Smooth muscle cell (in vitro differentiated cells): Measurements from ENCODE around the gene CTSF. TPM values are rescaled to one million over a fixed set of nuclear protein-coding genes. Genes with fewer than 3 reads are reported as not detected.

ENCODE experiments used
- DNase-seq: peaks from one replicate; lab custom pipeline; 2025; ENCODE audit not compliant: unreplicated experiment; lab: John Stamatoyannopoulos, UW
- H2AFZ ChIP-seq: fragments of 200-600 bp; sonication (generic); 2 replicates; pipeline ENCODE4 v1.6.0; 2016; ENCODE audit warnings: antibody characterized with exemption, low read depth, mild to moderate bottlenecking
- H3F3A ChIP-seq: fragments of 200-600 bp; sonication (generic); 2 replicates; pipeline ENCODE4 v1.6.0; 2017; ENCODE audit warnings: antibody characterized with exemption, low read depth
- H3K27ac ChIP-seq: fragments of 200-600 bp; sonication (generic); 2 replicates; pipeline ENCODE4 v1.5.1; 2016; ENCODE audit warnings: low read depth, mild to moderate bottlenecking
- H3K27me3 ChIP-seq: fragments of 200-600 bp; sonication (generic); 2 replicates; pipeline ENCODE4 v1.6.1; 2016; ENCODE audit warnings: low read depth, mild to moderate bottlenecking
- H3K36me3 ChIP-seq: fragments of 200-600 bp; sonication (generic); 2 replicates; pipeline ENCODE4 v1.5.1; 2016; ENCODE audit warnings: low read depth
- H3K4me1 ChIP-seq: fragments of 200-600 bp; sonication (generic); 2 replicates; pipeline ENCODE4 v1.5.1; 2016; ENCODE audit warnings: low read depth
- H3K4me2 ChIP-seq: fragments of 200-600 bp; sonication (generic); 2 replicates; pipeline ENCODE4 v1.6.0; 2016; ENCODE audit warnings: mild to moderate bottlenecking
- H3K4me3 ChIP-seq: fragments of 200-600 bp; sonication (generic); 2 replicates; pipeline ENCODE4 v1.5.1; 2016; ENCODE audit warnings: mild to moderate bottlenecking
- H3K79me2 ChIP-seq: fragments of 200-600 bp; sonication (generic); 2 replicates; pipeline ENCODE4 v1.6.0; 2016; ENCODE audit warnings: low read depth, mild to moderate bottlenecking
- H3K9ac ChIP-seq: fragments of 200-600 bp; sonication (generic); 2 replicates; pipeline ENCODE4 v1.6.0; 2016; ENCODE audit warnings: low read depth
- H3K9me3 ChIP-seq: fragments of 200-600 bp; sonication (generic); replicated peaks from 2 replicates; pipeline ENCODE4 v1.5.1; 2016; ENCODE audit warnings: low read depth
- H4K20me1 ChIP-seq: fragments of 200-600 bp; sonication (generic); 2 replicates; pipeline ENCODE4 v1.6.0; 2016; ENCODE audit warnings: low read depth
- WGBS: methylation state at CpG from one replicate; pipeline ENCODE4 v1.1.7; 2016; ENCODE audit warnings: low lambda C conversion rate; 5-methylcytosine and 5-hydroxymethylcytosine counted together
- polyA plus RNA-seq: library from polyadenylated mRNA; unstranded; fragments of >200 nt; fragmentation: Nextera tagmentation; extraction: Ambion mirVana; gene quantifications from 2 replicates; pipeline ENCODE4 v1.2.1, GENCODE V29; 2016
- total RNA-seq: library from RNA; depleted of rRNA; stranded (reverse); fragments of >200 nt; gene quantifications from 2 replicates; pipeline ENCODE4 v1.2.3, GENCODE V29; 2014
- TF ChIP-seq, protein P1 (sequence below): fragments of 200-600 bp; sonication (generic); IDR thresholded peaks from 2 replicates; pipeline ENCODE4 v1.5.1; 2017; ENCODE audit warnings: borderline replicate concordance, mild to moderate bottlenecking, antibody characterized with exemption; ENCODE audit not compliant: insufficient read depth, poor library complexity, severe bottlenecking

The CTSF gene
- 0.27 and 0.45 TPM in 2 replicates for total RNA-seq
- 0.62 TPM in 1 of 2 replicates, not detected in the other for polyA plus RNA-seq

DNA sequence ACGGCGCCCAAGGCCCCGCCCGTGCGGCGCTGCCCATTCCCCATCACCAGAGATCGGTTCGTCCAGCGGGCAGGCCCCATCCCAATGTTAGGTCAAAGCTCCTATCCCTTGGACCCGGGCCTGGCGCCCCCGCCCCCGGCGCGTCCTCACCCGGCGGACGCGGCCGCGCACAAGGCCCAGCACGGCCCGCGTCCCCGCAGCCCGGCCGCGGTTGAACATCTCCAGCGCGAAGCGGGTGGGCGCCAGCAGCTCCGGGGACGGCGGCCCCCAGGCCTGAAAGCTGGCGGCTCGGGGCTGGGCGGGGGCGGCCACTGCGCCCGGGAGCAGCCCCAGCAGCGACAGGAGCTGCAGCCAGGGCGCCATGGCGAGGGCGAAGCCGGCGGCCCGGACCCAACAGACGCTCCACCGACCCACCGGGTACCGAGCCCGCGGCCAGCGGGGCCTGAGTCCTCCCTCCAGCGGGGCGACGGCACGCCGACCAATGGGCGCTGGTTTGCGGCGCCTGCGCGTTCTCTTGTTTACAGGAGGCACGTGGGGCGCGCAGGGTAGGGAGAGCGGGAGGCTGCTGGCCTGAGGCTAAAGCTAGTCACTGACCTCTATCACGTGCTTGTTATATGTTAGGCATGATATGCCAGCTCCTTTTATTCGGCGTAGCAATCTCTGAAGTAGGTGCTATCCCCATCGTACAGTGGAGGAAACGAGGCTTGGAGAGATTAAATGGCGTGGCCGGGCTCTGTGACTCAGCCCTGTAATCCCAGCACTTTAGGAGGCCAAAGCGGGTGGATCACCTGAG, at the start of gene CTSF:
Gene CTSF, minus strand, starts transcription at position 483 of the 793 bp plus-strand sequence. Its CDS starts 120 bp downstream, at position 363.
- no peak within 1 kb of the TSS for H3K4me2 ChIP-seq
- no peak within 1 kb of the TSS for H3K27ac ChIP-seq
- no peaks in the 10 kb centered on the region for H3K36me3 ChIP-seq
- H2AFZ ChIP-seq: no peak within 1 kb of the TSS
- H3K9me3 ChIP-seq: no peaks in the 10 kb centered on the region
- DNase-seq: no peak
- H3K4me1 ChIP-seq: peaks cover 11% of the 10 kb centered on the region
- H3K79me2 ChIP-seq: no peaks in the 10 kb centered on the region
- no peak within 1 kb of the TSS for H3K9ac ChIP-seq
- WGBS: 96% methylated on average over 66 of the region's 77 CpGs
- no peaks in the 10 kb centered on the region for H3F3A ChIP-seq
- no peak within 1 kb of the TSS for H3K4me3 ChIP-seq
- no peaks in the 10 kb centered on the region for H3K27me3 ChIP-seq
- no peaks in the 10 kb centered on the region for H4K20me1 ChIP-seq
- TF ChIP-seq, protein P1, sequence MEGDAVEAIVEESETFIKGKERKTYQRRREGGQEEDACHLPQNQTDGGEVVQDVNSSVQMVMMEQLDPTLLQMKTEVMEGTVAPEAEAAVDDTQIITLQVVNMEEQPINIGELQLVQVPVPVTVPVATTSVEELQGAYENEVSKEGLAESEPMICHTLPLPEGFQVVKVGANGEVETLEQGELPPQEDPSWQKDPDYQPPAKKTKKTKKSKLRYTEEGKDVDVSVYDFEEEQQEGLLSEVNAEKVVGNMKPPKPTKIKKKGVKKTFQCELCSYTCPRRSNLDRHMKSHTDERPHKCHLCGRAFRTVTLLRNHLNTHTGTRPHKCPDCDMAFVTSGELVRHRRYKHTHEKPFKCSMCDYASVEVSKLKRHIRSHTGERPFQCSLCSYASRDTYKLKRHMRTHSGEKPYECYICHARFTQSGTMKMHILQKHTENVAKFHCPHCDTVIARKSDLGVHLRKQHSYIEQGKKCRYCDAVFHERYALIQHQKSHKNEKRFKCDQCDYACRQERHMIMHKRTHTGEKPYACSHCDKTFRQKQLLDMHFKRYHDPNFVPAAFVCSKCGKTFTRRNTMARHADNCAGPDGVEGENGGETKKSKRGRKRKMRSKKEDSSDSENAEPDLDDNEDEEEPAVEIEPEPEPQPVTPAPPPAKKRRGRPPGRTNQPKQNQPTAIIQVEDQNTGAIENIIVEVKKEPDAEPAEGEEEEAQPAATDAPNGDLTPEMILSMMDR: no peak

DNA sequence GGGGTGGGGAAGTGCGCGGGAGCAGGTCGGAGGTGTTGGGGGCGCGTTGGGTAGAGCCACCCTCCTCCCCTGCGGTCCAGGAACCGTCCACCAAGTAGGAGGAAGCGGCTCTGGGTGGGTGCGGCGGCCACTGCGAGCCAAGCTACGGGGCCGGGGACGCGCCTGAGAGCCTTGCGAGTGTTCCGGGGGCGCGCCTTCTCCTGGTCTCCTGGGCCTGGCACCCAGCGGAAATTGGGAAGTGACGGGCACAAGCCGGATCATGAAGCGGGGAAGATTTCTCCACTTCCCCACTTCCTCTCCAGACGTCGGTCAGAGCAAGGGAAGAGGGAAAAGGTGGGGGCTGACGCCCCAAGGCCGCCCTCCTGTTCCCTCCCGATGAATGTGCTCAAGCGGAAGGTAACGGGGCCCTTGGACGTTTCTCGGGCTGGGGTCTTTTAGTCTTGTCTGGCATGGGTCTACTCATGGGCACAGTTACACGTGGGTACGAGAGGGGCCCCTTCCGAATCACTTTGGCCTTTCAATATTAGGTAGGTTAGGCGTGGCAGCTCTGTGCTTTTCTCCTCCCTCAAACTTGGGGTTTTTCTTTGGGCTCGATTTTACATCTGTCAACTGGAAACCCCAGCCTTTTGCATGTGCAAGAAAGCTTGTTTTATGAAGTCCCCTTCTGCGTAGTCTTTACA, 48.9 kb upstream of the CTSF start:
- H3K4me2 ChIP-seq: peak overlapping the region; percentile 98
- no peaks in the 10 kb centered on the region for H3K27me3 ChIP-seq
- under 1% methylated on average over 35 of the region's 38 CpGs for WGBS
- H4K20me1 ChIP-seq: peaks cover 55% of the 10 kb centered on the region
- peaks cover 31% of the 10 kb centered on the region for H3F3A ChIP-seq
- TF ChIP-seq, protein P1: no peak
- peaks cover 35% of the 10 kb centered on the region for H3K4me1 ChIP-seq
- H3K9ac ChIP-seq: peak overlapping the region; percentile 96
- H3K36me3 ChIP-seq: no peaks in the 10 kb centered on the region
- peak overlapping the region; percentile 97 for H3K27ac ChIP-seq
- H2AFZ ChIP-seq: no peak overlapping the region
- peaks cover 56% of the 10 kb centered on the region for H3K79me2 ChIP-seq
- peak overlapping the region; percentile 81 for H3K4me3 ChIP-seq
- H3K9me3 ChIP-seq: no peaks in the 10 kb centered on the region
- no peak for DNase-seq

DNA sequence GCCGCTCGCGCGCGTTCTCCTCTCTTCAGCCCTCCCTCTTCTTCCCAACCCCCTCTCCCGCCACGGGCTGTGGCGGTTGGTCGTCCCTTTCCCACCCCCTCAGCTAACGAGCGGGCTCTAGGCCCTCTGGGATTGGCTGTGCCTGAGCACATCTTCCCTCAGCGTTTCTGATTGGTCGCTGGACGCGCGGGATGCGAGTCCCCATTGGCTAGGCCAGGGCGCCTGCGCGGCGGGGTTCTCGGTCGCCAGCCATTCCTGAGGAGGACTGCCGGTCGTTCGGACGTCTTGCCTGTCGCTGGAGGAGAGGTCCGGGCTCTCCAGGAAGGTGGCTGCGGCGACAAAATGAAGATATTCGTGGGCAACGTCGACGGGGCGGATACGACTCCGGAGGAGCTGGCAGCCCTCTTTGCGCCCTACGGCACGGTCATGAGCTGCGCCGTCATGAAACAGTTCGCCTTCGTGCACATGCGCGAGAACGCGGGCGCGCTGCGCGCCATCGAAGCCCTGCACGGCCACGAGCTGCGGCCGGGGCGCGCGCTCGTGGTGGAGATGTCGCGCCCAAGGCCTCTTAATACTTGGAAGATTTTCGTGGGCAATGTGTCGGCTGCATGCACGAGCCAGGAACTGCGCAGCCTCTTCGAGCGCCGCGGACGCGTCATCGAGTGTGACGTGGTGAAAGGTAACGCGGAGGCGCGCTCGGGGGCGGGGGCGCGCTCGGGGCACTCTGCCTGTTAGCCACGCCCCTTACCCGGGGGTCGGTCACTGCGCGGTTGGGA, 48.2 kb upstream of the CTSF start, which contains the start of gene RBM14:
Gene RBM14, plus strand, starts transcription at position 252 of the 776 bp plus-strand sequence. Its CDS starts 91 bp downstream, at position 343.
- Histone ChIP-seq H3K4me2 (peak within 1 kb of the TSS; percentile 98), H4K20me1 (peaks cover 48% of the 10 kb centered on the region), H3K4me1 (peaks cover 35% of the 10 kb centered on the region), H3K9me3 (no peaks in the 10 kb centered on the region), H3K9ac (peak within 1 kb of the TSS; percentile 96), H3K27me3 (no peaks in the 10 kb centered on the region), H2AFZ (peak within 1 kb of the TSS; percentile 54), H3K79me2 (peaks cover 49% of the 10 kb centered on the region), H3K27ac (peak within 1 kb of the TSS; percentile 97), H3K36me3 (no peaks in the 10 kb centered on the region), H3F3A (peaks cover 31% of the 10 kb centered on the region), H3K4me3 (peak within 1 kb of the TSS; percentile 81)
- DNase-seq: peak; percentile 94
- under 1% methylated on average over 89 of the region's 90 CpGs for WGBS
- TF ChIP-seq, protein P1: no peak
